CD4-positive, alpha-beta T cell (primary cell): ENCODE data around the gene BCO1. TPM values are rescaled to one million over a fixed set of nuclear protein-coding genes. Genes with fewer than 3 reads are reported as not detected.

Experiments
- ATAC-seq: fragments of 200-7000 bp; cut with Tn5 transposase; one replicate; pipeline ENCODE4 v1.10.0; 2022; ENCODE audit warnings: mild to moderate bottlenecking; ENCODE audit not compliant: poor library complexity
- CTCF ChIA-PET: fragments of 350-600 bp; sonication (Branson Sonifier 250); formaldehyde crosslinking; loops from one replicate; lab custom pipeline; 2021; ENCODE audit warnings: antibody characterized with exemption, inconsistent platforms; lab: Charles Lee
- POLR2A ChIA-PET: fragments of 350-600 bp; sonication (Branson Sonifier 250); formaldehyde crosslinking; loops from one replicate; lab custom pipeline; 2021; ENCODE audit warnings: antibody characterized with exemption, inconsistent platforms; lab: Charles Lee
- DNase-seq, 14 experiments: peaks; one replicate each; pipeline ENCODE4 v3.0.0-alpha.2; 2013 to 2020; ENCODE audit warnings: mixed read lengths in 2 of 14
- H3K27ac ChIP-seq, 2 donors: one replicate each; pipeline versions ENCODE4 v1.5.1 to v1.7.0; 2013; ENCODE audit warnings: low read length in 2 of 2, low read depth in 1 of 2, mild to moderate bottlenecking in 1 of 2
- H3K27me3 ChIP-seq, 2 experiments: 1 replicate in 1 of 2; 2 replicates in 1 of 2; pipeline versions ENCODE4 v1.6.1 to v1.7.0; 2013; ENCODE audit warnings: low read length in 2 of 2, control low read depth in 1 of 2, mild to moderate bottlenecking in 1 of 2, moderate library complexity in 1 of 2; ENCODE audit not compliant: insufficient read depth in 2 of 2, control insufficient read depth in 1 of 2
- H3K36me3 ChIP-seq: one replicate; pipeline ENCODE4 v1.6.1; 2013; ENCODE audit warnings: low read length, control low read depth; ENCODE audit not compliant: insufficient read depth
- H3K4me1 ChIP-seq: one replicate; pipeline ENCODE4 v1.6.1; 2013; ENCODE audit warnings: low read length, control low read depth; ENCODE audit not compliant: insufficient read depth
- H3K4me3 ChIP-seq: one replicate; pipeline ENCODE4 v1.5.1; 2013; ENCODE audit warnings: mild to moderate bottlenecking, low read length, moderate library complexity
- H3K9me3 ChIP-seq, 2 experiments: 1 replicate in 1 of 2; 2 replicates in 1 of 2; pipeline versions ENCODE4 v1.6.1 to v1.7.0; 2013; ENCODE audit warnings: low read length in 2 of 2, mild to moderate bottlenecking in 2 of 2, control low read depth in 1 of 2, moderate library complexity in 1 of 2; ENCODE audit not compliant: control insufficient read depth in 1 of 2, insufficient read depth in 1 of 2
- H3K27ac Mint-ChIP-seq: one replicate; pipeline ENCODE4 v1.8.0; 2020; ENCODE audit warnings: mixed read lengths
- H3K27me3 Mint-ChIP-seq: one replicate; pipeline ENCODE4 v1.8.0; 2021; ENCODE audit warnings: mixed read lengths
- H3K36me3 Mint-ChIP-seq: one replicate; pipeline ENCODE4 v1.8.0; 2021; ENCODE audit warnings: low read depth, mixed read lengths
- H3K4me1 Mint-ChIP-seq: one replicate; pipeline ENCODE4 v1.8.0; 2021; ENCODE audit warnings: low read depth, mixed read lengths
- H3K4me3 Mint-ChIP-seq: one replicate; pipeline ENCODE4 v1.8.0; 2020; ENCODE audit warnings: mild to moderate bottlenecking, mixed read lengths
- H3K9me3 Mint-ChIP-seq: one replicate; pipeline ENCODE4 v1.8.0; 2020; ENCODE audit warnings: mixed read lengths
- CTCF ChIP-seq: fragments of 200-600 bp; IDR thresholded peaks from one replicate; pipeline ENCODE4 v1.8.0; 2022; ENCODE audit warnings: antibody characterized with exemption, mild to moderate bottlenecking
- intact Hi-C, 2 experiments: fragments of 100-400 bp; cut with DNase I in 1 of 2; cut with micrococcal nuclease in 1 of 2; formaldehyde crosslinking; loops; one replicate each; pipeline versions ENCODE4 v1.15.1 to v1.9.0; 2023 to 2025; cut with DNase I, micrococcal nuclease
- total RNA-seq, 174 experiments: library from RNA in 2 of 174; stranded (reverse) in 2 of 174; gene quantifications; one replicate each; pipeline ENCODE4 v1.2.3 and lab custom pipeline; 2021 to 2026

The BCO1 gene
- total RNA-seq, 2 experiments from 2014 or later: not detected

GRCh38 chr16:81216706-81217105, 21.8 kb upstream of the BCO1 start:
- no peak overlapping the region for H3K27ac Mint-ChIP-seq
- H3K4me1 ChIP-seq: no peaks in the 10 kb centered on the region
- no peak overlapping the region for H3K4me3 Mint-ChIP-seq
- peaks cover 4 to 6% of the 10 kb centered on the region in 2 experiments for H3K27me3 ChIP-seq
- no peaks in the 10 kb centered on the region for H3K4me1 Mint-ChIP-seq
- intact Hi-C loops: no loop called here
- ChIA-PET CTCF (interaction anchor here (0.7 kb wide), 1 partner anchor 1563 kb away, joined by 3 read pairs; no protein-coding TSS in a partner anchor), POLR2A (interaction anchor here (0.7 kb wide), 1 partner anchor 1801 kb away, joined by 3 read pairs; no protein-coding TSS in a partner anchor)
- H3K27me3 Mint-ChIP-seq: peaks cover 16% of the 10 kb centered on the region
- H3K36me3 ChIP-seq: no peaks in the 10 kb centered on the region
- H3K9me3 Mint-ChIP-seq: no peaks in the 10 kb centered on the region
- no peaks in the 10 kb centered on the region for H3K36me3 Mint-ChIP-seq
- ATAC-seq: no peak
- H3K4me3 ChIP-seq: no peak overlapping the region
- H3K9me3 ChIP-seq: no peaks in the 10 kb centered on the region
- no peak overlapping the region for H3K27ac ChIP-seq
- no peak for TF ChIP-seq CTCF
- DNase-seq: no peak

GRCh38 chr16:81219151-81219550, 19.3 kb upstream of the BCO1 start:
- no peak overlapping the region for H3K4me3 ChIP-seq
- H3K27me3 ChIP-seq: peaks cover 0 to 2% of the 10 kb centered on the region in 2 experiments
- intact Hi-C loops: no loop called here
- no peak for DNase-seq
- Mint-ChIP-seq H3K36me3 (no peaks in the 10 kb centered on the region), H3K27me3 (peaks cover 12% of the 10 kb centered on the region), H3K4me1 (no peaks in the 10 kb centered on the region), H3K4me3 (no peak overlapping the region), H3K9me3 (no peaks in the 10 kb centered on the region), H3K27ac (no peak overlapping the region)
- no peak for ATAC-seq
- H3K27ac ChIP-seq: no peak overlapping the region
- H3K9me3 ChIP-seq: no peaks in the 10 kb centered on the region
- no peaks in the 10 kb centered on the region for H3K36me3 ChIP-seq
- POLR2A ChIA-PET: interaction anchor here (0.7 kb wide), 1 partner anchor 32 kb away, joined by 3 read pairs; no protein-coding TSS in a partner anchor
- no peak for TF ChIP-seq CTCF
- H3K4me1 ChIP-seq: no peaks in the 10 kb centered on the region
- CTCF ChIA-PET: no interaction called here

GRCh38 chr16:81220349-81220748, 18.1 kb upstream of the BCO1 start:
- no peaks in the 10 kb centered on the region for H3K36me3 Mint-ChIP-seq
- no peak for TF ChIP-seq CTCF
- no peaks in the 10 kb centered on the region for H3K9me3 ChIP-seq
- intact Hi-C loops: no loop called here
- H3K4me3 Mint-ChIP-seq: no peak overlapping the region
- no peaks in the 10 kb centered on the region for H3K9me3 Mint-ChIP-seq
- DNase-seq: no peak
- no peaks in the 10 kb centered on the region for H3K36me3 ChIP-seq
- ChIA-PET POLR2A (no interaction called here), CTCF (no interaction called here)
- H3K27me3 Mint-ChIP-seq: peaks cover 20% of the 10 kb centered on the region
- H3K27ac Mint-ChIP-seq: no peak overlapping the region
- H3K4me1 Mint-ChIP-seq: no peaks in the 10 kb centered on the region
- no peak overlapping the region for H3K27ac ChIP-seq
- H3K4me1 ChIP-seq: no peaks in the 10 kb centered on the region
- no peak for ATAC-seq
- no peaks in the 10 kb centered on the region for H3K27me3 ChIP-seq
- H3K4me3 ChIP-seq: no peak overlapping the region
